ENCODE data around the gene NR1H4. TPM values are rescaled to one million over a fixed set of nuclear protein-coding genes. Genes with fewer than 3 reads are reported as not detected.

NR1H4 gene
- polyA plus RNA-seq, 3 donors: not detected

- Histone ChIP-seq H3K4me3 (replicated peaks in 1 of 3; ENCODE audit: low read depth in 2 of 3, low read length in 3 of 3) (no peak overlapping the region), H3K9me3 (replicated peaks in 1 of 2; ENCODE audit: control insufficient read depth in 1 of 2, insufficient read depth in 1 of 2, low read length in 2 of 2) (no peaks in the 10 kb centered on the region), H3K9ac (ENCODE audit: insufficient read depth, low read length, poor library complexity, severe bottlenecking) (no peak overlapping the region), H3K79me2 (ENCODE audit: insufficient read depth, low read length) (no peaks in the 10 kb centered on the region), H3K27me3 (ENCODE audit: control insufficient read depth in 2 of 2, insufficient read depth in 2 of 2, low read length in 2 of 2) (no peaks in the 10 kb centered on the region), H3K4me2 (replicated peaks; ENCODE audit: extremely low read depth, low read length, poor library complexity, severe bottlenecking) (no peak overlapping the region), H2AFZ (ENCODE audit: insufficient read depth, low read depth, low read length, poor library complexity, severe bottlenecking) (no peak overlapping the region), H4K20me1 (ENCODE audit: insufficient read depth, low read length) (no peaks in the 10 kb centered on the region), H3K27ac (ENCODE audit: low read depth in 1 of 2, low read length in 2 of 2) (no peak overlapping the region), H3K36me3 (replicated peaks in 1 of 2; ENCODE audit: control insufficient read depth in 1 of 2, insufficient read depth in 2 of 2, low read length in 2 of 2) (peaks cover 8 to 26% of the 10 kb centered on the region in 2 donors), H3K4me1 (ENCODE audit: control insufficient read depth in 1 of 2, insufficient read depth in 2 of 2, low read length in 2 of 2) (peaks cover 34 to 38% of the 10 kb centered on the region in 2 donors)
- DNase-seq: no peak
- no peak for TF ChIP-seq CTCF (IDR thresholded peaks at IDR 0.05)
- Mint-ChIP-seq H3K9me3 (no peaks in the 10 kb centered on the region), H3K27me3 (ENCODE audit: low read depth in 3 of 3) (no peaks in the 10 kb centered on the region), H3K27ac (no peak overlapping the region), H3K36me3 (peaks cover 24 to 39% of the 10 kb centered on the region in 2 donors), H3K4me1 (peaks cover 39% of the 10 kb centered on the region), H3K4me3 (no peak overlapping the region)
- no CpG with 5 or more reads among the region's 3 CpGs for WGBS (ENCODE audit: insufficient coverage)
- intact Hi-C loops (cut with micrococcal nuclease): no loop called here
Observed at GRCh38 chr12:100612606-100613005, 138.9 kb downstream of the NR1H4 start.

Small RNA genes lying within 50 kb of the gene (small RNA-seq; reads per million reads assigned to genes)
- gene AC010200.2 (ENCODE audit: insufficient read length, low read depth): not detected

Other genes with a start within 250 kb of the NR1H4 start
- gene DEPDC4, start 206.8 kb upstream of the NR1H4 start, polyA plus RNA-seq: under 1 TPM in 1 of 3 donors, not detected in 2; 0.25 TPM
- 10 to 100 TPM; 16.5 to 25.5 (median 20.4) TPM for gene SCYL2, start 206.7 kb upstream of the NR1H4 start, polyA plus RNA-seq
- not detected for gene SLC17A8, start 116.8 kb upstream of the NR1H4 start, polyA plus RNA-seq
- 1 to 10 TPM in 2 of 3 donors, under 1 TPM in 1; 0.53 to 1.6 (median 1.1) TPM for gene GAS2L3, start 99.8 kb downstream of the NR1H4 start, polyA plus RNA-seq